T-helper 1 cell (primary cell): ENCODE measurements around the gene WDR82.

Experiments used
- DNase-seq, 5 donors: peaks; one replicate each; pipeline ENCODE4 v3.0.0-alpha.2; 2012 to 2020

The WDR82 gene

DNA sequence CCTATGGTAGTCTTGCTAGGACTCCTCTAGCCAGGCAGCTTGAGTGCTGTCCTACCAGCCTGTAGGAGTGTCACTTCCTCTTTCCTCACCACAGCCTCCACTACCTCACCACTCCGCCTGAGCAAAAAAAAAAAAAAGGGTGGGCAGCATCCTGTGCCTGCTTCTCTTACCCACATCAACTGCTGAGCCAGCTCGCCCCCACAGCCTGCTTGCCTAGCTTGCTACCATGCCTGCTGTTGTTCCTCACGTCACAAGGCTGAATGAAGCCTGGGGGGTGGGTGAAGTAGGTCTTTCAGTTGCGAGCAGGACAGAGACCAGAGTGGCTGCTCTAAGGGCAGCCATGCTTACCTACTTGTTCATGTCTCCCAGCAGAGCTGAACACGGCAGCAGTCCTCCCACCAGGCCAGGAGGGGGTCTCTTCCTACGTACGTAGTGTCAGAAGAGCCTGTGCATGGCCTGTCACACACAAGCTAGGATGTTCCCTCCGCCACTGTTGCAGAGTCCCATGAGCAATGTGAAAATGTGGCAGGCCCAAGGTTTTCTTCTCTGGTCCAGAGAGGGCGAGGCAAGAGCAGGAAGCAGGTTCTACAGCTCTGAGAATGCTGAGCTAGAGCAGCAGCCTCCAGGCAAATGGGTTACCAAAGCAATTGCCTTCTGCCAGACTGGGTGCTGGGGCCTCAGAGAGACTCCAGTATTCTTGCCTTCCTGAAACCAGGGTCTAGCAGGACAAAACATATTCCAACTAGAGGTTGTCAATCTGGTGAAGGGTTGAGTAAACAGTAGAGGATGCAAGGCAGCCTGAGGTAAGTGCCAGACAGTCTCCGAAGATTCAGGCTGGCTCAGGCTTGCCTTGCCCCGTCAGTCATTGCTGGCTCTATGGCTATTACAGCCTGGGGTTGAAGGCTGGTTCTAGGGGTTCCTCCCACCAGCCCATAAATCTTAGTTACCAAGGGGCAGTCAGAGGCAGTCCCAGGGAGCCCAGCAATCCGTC, 24.8 kb downstream of the WDR82 start:
- DNase-seq, result peak; percentile 63 to 94 (median 77)

DNA sequence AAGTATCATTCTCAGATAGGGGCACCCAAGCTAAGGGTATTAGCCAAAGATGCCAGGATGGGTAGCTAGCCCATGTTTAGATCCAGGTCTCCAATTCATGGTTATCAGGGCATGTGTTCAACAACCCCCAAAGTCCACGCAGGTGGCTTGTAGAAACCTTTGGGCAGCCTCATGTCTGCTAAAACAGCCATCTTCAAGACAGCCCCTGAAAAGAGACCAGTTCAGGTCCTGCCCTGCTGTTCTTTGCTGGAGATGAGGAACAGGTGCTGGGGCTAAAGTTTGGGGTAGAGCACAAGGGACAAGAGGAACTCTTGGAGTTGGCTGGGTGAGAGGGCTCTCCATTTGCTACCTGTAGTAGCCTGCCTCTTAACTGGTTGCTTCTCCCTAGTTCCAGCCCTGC, 28.3 kb downstream of the WDR82 start:
- no peak for DNase-seq

DNA sequence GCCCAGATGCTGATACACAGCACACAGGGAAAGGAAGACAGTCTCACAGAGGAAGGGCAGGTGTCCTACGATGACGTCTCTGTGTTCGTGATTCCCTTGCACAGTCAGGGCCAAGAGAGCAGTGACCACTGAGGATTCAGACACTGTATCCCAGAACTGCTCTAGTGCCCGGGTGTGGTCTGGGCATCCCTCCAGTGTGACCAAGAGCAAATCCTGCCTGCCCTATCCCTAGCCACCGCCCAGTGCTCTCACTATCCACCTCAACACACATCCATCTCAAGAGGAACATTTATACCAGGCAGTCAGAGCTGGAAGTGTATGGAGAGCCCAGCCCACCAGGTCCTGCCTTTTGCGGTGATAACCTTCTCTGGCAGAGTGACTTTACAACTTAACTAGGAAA, 28.8 kb downstream of the WDR82 start:
- DNase-seq, result no peak

DNA sequence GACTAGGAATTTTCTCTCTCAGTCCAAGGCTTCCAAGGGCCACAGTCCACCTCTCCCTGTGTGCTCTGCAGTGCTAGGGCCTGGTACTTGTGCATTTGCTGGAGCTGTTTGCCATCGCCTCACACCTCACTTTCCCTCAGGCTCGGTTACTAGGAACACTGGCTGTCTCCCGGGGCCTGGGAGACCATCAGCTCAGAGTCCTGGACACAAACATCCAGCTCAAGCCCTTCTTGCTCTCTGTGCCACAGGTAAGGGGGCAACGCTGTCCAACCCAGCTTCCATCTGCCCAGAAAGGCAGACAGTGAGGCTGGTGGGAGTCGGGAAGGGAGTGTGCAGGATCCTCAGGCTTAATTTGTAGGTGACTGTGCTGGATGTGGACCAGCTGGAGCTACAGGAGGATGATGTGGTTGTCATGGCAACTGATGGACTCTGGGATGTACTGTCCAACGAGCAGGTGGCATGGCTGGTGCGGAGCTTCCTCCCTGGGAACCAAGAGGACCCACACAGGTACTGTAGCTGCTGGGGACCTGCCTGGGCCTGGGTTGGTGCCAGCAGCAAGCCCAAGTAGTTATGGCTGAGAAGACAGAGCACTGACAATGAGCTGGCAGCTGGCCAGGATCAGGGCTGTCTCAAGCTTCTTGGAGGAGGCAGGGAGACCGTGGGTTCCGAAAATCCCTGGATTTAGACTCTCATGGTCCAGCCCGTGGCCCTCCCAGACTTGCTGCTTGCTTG, 29.5 kb downstream of the WDR82 start:
- no peak for DNase-seq

DNA sequence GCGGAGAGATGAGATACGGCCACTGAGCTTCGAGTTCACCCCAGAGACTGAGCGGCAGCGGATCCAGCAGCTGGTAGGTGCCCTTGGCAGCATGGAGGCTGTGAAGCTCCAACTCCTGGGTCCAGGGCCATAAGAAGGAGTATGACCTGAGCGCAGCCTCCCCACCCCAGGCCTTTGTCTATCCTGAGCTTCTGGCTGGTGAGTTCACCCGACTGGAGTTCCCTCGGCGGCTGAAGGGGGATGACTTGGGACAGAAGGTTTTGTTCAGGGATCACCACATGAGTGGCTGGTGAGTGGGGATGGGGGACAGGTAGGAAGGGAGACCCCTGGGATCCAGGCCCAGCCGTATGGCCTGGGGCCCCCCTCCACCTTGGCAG, 30.3 kb downstream of the WDR82 start:
- no peak for DNase-seq

DNA sequence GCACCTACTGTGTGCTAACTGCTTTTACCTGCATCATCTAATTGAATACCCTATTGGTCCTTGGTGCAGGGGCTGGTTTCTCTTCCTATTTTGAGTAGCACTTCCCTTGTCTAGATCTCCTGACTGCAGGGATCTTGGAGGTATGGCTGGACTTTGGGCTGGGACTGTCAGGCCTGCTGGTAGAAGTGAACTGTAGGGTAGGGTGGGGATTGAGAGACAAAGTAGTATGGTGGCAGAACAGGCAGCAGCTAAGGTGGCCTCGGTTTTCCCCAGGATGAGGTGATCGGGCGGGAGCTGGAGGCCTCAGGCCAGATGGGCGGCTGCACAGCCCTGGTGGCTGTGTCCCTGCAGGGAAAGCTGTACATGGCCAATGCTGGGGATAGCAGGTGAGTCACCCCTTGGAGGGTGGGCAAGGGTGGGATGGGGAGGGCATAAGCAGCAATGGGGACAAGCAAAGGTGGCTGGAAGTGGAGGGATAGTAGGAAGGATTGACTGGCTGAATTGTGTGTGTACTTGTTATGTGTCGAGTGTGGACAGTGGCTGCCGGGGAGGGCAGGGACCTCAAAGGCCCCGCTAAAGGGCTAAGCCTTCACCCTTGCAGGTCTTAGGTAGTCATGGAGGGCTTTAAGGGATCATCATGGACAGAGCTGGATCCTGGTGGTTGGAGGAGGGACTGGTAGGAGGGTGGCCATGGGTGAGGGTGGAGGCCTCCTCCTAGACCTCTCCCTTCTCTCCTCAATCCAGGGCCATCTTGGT, 30.9 kb downstream of the WDR82 start:
- DNase-seq, result no peak

DNA sequence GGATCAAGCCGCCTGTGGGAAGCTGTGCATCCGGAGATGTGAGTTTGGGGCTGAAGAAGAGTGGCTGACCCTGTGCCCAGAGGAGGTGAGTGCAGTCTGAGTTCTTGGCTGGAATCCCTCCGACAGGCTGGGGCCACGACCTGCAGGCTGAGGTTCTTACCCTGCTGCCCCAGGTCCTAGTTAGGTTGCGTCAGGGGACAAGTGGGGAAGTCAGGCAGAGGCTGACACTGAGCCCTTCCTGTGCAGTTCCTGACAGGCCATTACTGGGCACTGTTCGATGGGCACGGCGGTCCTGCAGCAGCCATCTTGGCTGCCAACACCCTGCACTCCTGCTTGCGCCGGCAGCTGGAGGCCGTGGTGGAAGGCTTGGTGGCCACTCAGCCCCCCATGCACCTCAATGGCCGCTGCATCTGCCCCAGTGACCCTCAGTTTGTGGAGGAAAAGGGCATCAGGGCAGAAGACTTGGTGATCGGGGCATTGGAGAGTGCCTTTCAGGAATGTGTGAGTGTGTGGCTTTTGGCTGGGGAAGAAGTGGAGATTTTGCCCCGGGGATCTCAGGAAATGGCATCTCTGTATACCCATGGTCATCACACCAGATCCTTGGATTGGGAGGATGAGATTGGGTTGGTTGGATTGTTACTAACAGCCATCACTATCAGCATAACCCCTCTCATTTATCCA, 31.6 kb downstream of the WDR82 start:
- DNase-seq, result peak in 1 of 5 donors; percentile 50

DNA sequence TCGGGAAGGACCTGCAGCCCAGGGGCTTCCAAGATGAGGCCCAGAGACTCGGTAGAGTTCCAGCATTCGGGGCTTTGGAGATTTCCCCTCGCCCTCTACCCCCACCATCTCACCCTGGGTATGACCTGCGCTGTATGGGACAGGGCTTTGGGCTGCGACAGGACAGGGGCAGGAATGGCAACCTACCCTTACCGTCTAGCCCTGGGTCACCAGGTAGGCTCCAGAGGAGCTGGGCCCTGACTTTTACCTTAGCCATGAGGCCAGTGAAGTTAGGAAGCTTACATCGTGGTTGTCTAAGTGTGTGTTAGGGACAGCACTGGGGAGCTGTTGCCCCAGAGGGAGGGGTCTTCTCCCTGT, 32.2 kb downstream of the WDR82 start:
- DNase-seq, result no peak

DNA sequence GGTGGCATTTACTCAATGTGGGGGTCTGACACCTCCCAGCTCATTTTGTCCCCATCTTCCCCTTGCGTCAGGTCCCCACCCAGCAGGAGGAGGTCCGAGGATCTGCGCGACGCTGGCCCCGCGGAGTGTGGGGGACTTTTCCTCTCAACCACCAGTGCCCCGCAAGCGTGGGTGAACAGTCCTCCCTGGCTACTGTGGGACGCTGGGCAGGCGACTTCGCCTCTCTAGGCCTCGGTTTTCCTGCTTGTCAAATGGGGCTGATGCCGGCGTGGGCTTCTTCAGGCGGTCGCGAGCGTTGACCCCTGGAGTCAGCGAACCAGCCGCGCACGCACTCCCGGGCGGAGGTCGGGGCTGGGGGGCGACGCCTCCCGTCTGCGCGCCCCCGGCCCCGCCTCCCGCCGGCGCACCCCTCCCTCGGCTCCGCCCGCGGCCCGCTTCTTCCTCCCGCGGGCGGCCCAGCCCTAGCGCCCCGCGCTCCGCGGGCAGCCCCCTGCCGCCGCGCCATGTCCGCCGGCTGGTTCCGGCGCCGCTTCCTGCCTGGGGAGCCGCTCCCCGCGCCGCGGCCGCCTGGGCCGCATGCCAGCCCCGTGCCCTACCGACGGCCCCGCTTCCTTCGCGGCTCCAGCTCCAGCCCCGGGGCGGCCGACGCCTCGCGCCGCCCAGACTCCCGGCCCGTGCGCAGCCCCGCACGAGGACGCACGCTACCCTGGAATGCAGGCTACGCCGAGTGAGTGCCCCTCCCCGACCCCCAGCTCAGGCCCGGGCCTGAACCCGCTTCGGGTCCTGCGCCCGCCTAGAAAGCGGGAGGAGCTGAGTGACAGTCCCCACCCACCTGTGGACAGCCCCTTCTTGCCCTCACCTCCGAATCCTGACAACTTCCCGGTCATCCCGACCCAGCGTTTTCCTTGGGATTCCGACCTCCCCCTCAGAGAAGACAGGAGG, 32.9 kb downstream of the WDR82 start, which contains the start of gene PPM1M:
TSS of gene PPM1M (plus strand) at position 438 of the 942 bp plus-strand sequence. CDS start at position 504, 66 bp downstream.
- peak; percentile 52 to 79 (median 59) for DNase-seq

DNA sequence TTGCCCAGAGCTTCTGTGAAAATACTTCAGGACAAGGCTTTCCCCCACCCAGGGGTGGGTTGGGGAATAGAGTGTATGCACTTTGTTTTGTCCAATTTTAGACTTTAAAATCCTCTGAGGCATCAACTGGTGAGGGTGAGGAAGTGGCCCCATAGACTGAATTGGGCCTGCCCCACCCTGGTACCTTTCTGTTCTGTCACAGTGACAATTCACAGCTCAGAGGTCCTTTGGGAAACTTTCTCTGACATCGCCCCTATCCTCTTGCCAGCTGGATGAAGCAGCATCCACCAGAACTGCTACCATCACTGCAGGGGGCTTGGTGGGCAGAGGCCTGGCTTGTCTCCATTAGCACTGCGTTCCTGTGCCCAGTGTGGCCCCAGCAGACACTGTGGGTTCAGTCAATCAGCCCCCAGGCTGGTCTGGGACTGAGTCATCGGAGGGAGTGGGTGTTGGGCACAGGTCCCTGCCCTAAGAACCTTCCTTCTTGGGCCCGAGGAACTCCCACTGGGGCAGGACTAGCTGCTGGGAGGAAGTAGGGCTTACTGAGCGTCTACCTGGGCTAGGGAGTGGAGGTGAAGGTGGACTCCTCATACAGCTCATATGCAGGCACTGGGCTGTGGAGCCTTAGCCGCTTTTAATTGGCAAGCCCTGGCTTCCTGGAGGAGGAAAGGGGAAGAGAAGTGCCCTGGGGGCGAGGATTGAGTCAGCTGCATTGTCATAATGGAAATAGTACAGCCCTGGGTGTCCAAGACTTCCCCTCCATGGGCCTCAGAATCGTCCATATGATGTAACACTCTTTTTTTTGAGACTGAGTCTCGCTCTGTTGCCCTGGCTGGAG, 34.4 kb downstream of the WDR82 start:
- peak in 1 of 5 donors; percentile 84 for DNase-seq

DNA sequence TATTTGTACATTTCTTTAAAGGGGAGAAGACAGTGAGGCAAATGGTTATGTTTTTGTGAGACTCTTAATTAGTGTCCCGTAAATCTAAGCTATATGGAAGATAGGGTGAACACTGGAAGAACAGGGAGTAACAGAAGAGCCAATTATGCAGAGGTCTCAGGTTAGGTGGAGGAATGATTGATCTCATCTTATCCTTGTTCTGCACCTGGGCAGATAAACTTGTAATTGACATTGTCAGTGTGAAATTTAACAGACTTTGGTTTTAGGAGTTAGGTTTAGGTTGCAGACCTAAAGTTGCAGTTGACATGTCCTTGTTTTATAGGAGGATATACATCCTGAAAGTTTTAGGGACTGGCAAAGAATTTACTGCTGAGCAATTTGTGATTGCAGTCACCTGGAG, 36.4 kb downstream of the WDR82 start:
- no peak for DNase-seq

DNA sequence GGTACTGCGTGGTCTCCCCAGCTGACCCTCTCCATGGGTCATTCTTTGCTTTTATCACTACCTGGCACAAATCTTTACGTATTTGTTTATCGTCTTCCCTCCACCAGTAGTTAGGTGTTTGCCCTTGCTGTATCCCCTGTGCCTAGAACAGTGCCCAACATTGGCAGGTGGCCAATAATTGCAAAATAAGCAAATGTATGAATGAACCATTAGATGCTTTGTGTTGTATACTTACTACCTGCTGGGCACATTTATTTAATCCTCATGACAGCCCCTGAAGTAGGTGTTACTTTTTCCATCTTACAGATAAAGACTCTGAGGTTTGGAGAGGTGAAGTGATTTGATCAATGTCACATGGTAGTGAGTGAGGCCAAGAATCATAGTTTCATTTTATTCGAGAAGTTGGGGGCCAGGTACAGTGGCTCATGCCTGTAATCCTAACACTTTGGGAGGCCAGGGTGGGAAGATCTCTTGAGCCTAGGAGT, 37.5 kb downstream of the WDR82 start:
- no peak for DNase-seq

DNA sequence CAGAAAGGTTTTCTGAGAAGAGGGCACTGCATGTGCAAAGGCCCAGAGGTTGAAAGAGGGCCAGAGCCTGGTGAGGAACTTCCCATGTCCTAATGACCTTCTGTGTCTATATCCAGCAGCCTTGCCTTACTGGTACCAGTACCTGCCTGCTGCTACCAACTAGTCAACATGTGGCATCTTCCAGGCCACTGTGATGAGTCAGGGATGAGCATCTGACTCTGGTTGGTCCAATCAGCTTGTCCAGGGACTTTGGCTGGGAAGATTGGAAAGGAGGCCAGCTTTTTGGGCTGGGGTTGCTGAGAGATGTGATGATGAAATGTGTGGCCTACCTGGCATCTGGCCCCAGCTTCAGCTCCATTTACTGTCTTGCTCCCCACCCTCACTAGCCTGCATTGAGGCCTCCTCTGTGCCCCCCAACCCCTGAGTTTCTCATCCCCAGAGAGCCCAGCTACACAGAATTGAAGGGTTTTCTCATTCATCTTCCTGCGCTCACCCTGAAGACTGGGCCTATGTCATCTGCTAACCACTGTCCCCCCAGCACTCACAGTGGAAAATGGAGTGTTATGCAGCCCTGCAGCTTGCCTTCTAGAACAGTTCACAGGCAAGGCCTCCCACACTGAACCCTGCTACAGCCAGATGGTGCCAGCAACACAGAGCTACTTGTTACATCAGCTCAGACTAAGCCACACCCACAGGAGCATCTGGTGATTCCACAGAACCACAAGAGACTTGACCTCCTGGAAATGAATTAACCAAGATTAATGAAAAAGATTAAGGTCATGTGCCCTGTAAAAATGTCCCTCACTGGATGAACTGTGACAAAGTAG, 38.2 kb downstream of the WDR82 start:
- DNase-seq, result peak in 3 of 5 donors; percentile 35 to 93 (median 39)

DNA sequence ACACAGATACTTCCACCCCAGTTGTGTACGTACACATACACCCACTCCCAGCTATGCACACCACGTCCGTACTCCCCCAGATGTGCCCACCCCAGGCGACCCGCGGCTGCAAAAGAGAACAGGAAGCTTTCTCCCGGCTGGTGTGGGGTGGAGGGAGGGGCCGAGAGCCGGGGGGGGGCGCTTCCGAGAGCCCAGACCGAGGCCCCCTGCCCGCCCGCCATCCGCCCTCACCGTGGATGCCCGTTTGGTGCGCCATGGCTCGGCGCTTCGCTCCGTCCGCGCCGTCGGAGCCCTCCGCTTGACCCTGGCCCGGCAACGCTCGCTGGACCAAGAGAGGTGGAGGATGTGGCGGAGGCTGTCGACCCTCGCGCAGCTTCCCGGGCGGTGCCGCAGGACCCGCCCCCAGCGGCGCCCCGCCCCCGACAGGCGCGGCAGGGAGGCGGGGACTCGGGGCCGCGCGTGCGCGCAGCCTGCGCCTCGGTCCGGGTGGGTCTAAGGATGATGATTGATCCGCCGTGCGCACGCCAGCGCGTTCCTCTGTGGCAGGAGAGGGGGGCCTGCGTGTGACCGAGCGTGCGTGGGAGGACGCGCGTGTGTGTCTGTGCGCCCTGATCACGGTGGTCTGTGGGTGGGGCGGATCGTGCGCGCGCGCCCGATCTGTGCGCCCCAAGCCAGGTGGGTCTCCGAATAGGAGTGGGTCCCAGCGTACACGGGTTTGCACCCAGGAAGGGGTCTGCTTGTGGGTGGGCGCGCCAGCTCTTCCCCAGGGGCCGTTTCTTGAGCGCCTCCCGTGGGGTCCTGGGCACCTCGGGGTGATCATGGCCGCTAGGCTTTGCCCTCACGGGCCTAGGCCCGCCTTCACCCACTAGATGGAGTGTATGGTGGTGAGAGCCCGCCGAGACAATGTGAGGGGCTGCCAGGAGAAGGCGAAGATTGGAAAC, 39.4 kb downstream of the WDR82 start, which contains the start of gene TWF2:
TSS of gene TWF2 (minus strand) at position 398 of the 941 bp plus-strand sequence. CDS start at position 256, 142 bp downstream.
- DNase-seq, result peak; percentile 73 to 87 (median 77)

DNA sequence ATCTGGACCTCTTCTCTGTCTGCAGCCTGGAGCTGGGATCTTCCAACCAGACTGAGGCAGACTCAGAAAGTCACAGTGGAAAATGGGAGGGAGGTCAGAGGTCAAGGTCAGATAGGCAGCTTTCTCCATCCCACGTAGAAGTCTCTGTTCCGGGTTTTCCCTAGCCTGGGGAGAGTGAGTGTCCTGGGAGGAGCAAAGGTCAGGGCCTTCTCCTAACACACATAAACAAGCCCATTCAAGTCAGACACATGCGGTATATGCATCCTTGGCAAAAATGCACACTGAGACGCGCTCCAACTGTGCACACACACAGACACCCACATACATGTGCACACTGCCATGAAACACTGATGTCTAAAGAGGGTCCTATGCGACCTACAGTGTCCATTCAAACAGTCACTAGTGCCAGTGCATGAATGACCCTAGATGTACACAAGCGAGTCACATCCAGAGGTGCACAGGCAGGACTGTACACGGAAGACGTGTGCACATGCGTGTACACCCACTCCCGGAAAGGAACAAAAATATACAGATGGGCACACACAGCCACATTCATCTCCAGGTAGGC, 40.2 kb downstream of the WDR82 start:
- DNase-seq, result no peak

DNA sequence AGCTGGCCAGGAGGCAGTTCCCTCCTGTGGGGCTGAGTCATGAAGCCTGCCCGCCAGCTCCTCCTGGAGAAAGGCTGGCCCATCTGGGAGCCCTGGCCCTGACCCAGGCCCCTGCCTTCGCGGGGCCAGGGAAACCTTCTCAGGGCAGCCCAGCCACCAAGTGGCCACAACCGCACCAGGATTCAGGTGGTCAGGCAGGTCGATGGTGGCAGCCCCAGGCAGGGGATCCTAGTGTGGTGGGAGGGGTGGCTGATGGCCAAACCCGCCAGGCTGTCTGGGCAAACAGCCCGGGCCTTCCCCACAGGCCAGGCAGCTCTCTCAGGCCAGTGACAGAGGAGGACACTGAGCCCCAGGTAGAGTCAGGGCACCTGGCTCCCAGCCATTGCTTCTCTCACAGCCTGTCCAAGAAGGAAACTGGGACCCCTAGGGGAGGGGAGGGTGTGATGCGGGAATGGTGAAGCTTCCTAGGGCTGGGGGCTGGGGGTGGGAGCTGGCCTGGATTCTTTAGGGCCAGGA, 40.7 kb downstream of the WDR82 start:
- DNase-seq, result no peak

DNA sequence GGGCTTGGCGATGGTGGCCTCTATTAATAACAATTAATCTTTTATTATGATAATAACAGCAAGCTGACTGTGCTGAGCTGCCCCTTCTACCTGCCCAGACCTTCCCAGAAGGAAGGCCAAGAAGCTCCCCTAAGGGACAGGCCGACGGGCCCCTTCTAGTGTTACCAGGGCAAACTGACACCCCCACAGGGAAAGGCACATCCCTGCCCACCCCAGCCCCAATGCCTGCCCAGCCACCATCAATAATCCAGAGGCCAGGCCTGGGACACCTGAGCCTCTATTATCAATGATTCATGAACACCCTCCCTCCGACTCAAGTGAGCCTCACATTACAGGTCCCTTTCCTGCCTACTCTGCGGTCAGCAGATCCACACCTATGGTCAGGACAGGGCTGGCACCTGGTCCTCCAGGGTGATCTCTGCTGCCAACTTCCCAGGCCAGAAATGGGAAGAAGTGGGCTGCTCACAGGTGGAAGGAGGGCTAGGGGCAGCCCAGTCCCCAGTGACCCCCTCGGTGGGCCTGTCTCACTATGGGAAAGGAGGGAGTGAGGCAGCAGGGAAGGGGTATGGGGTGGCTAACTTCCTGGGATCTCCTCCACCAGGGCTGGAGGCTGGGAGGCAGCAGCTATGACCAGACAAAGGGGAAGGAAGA, 41.3 kb downstream of the WDR82 start:
- no peak for DNase-seq
